ENCODE measurements around the gene GNPAT. TPM values are rescaled to one million over a fixed set of nuclear protein-coding genes. Genes with fewer than 3 reads are reported as not detected.
"Not testable (repeated sequence)": the region's sequence is repeated elsewhere in the genome, so short reads cannot be mapped to it uniquely, and the experiment has no call there.

GNPAT gene
- total RNA-seq, 1 experiment from 2014 or later = 71.9 TPM

- Histone ChIP-seq H3K9me3 (replicated peaks) (no peaks in the 10 kb centered on the region), H3K4me3 (no peak overlapping the region), H3K36me3 (no peaks in the 10 kb centered on the region), H3K27ac (no peak overlapping the region), H3K27me3 (replicated peaks) (no peaks in the 10 kb centered on the region), H3K4me1 (replicated peaks) (peaks cover 6% of the 10 kb centered on the region)
- no peak for DNase-seq (ENCODE audit: low read depth in 1 of 2, low spot score in 2 of 2)
Observed at GRCh38 chr1:231206856-231207255, 34.2 kb upstream of the GNPAT start.

GRCh38 chr1:231207437-231207836 lies 33.6 kb upstream of the GNPAT start:
- H3K4me3 ChIP-seq = no peak overlapping the region
- DNase-seq (ENCODE audit: low read depth in 1 of 2, low spot score in 2 of 2) = no peak
- H3K36me3 ChIP-seq = no peaks in the 10 kb centered on the region
- H3K9me3 ChIP-seq (replicated peaks) = no peaks in the 10 kb centered on the region
- H3K27me3 ChIP-seq (replicated peaks) = no peaks in the 10 kb centered on the region
- H3K4me1 ChIP-seq (replicated peaks) = peaks cover 6% of the 10 kb centered on the region
- no peak overlapping the region for H3K27ac ChIP-seq

- H3K36me3 ChIP-seq = no peaks in the 10 kb centered on the region
- H3K27ac ChIP-seq = no peak overlapping the region
- H3K9me3 ChIP-seq (replicated peaks) = no peaks in the 10 kb centered on the region
- no peaks in the 10 kb centered on the region for H3K27me3 ChIP-seq (replicated peaks)
- DNase-seq (ENCODE audit: low read depth in 1 of 2, low spot score in 2 of 2) = no peak
- H3K4me1 ChIP-seq (replicated peaks) = peaks cover 6% of the 10 kb centered on the region
- no peak overlapping the region for H3K4me3 ChIP-seq
Observed at GRCh38 chr1:231208980-231209379, 32.0 kb upstream of the GNPAT start.

- Histone ChIP-seq H3K27ac (no peak overlapping the region), H3K36me3 (no peaks in the 10 kb centered on the region), H3K27me3 (replicated peaks) (no peaks in the 10 kb centered on the region), H3K4me1 (replicated peaks) (peaks cover 6% of the 10 kb centered on the region), H3K4me3 (no peak overlapping the region), H3K9me3 (replicated peaks) (no peaks in the 10 kb centered on the region)
- DNase-seq (ENCODE audit: low read depth in 1 of 2, low spot score in 2 of 2) = no peak
Observed at GRCh38 chr1:231209531-231209930, 31.5 kb upstream of the GNPAT start.

- Histone ChIP-seq H3K4me1 (replicated peaks) (peaks cover 6% of the 10 kb centered on the region), H3K36me3 (no peaks in the 10 kb centered on the region), H3K27ac (no peak overlapping the region), H3K27me3 (replicated peaks) (no peaks in the 10 kb centered on the region), H3K9me3 (replicated peaks) (no peaks in the 10 kb centered on the region), H3K4me3 (no peak overlapping the region)
- DNase-seq (ENCODE audit: low read depth in 1 of 2, low spot score in 2 of 2) = no peak
Observed at GRCh38 chr1:231210126-231210525, 30.9 kb upstream of the GNPAT start.

- H3K9me3 ChIP-seq (replicated peaks) = no peaks in the 10 kb centered on the region
- H3K4me1 ChIP-seq (replicated peaks) = peaks cover 6% of the 10 kb centered on the region
- no peaks in the 10 kb centered on the region for H3K36me3 ChIP-seq
- H3K4me3 ChIP-seq = 0 out of 2 replicates have a peak overlapping the region, but pooled peaks have one; percentile 16
- H3K27me3 ChIP-seq (replicated peaks) = no peaks in the 10 kb centered on the region; the same call in 1 of the 2 replicates
- peak; percentile 75 to 80 for DNase-seq (ENCODE audit: low read depth in 1 of 2, low spot score in 2 of 2)
- H3K27ac ChIP-seq = no peak overlapping the region
Observed at GRCh38 chr1:231211005-231211857, 29.8 kb upstream of the GNPAT start.

- not testable (repeated sequence) for H3K36me3 ChIP-seq; H3K4me3 ChIP-seq; H3K27ac ChIP-seq; DNase-seq (ENCODE audit: low read depth in 1 of 2, low spot score in 2 of 2); H3K27me3 ChIP-seq (replicated peaks); H3K4me1 ChIP-seq (replicated peaks); H3K9me3 ChIP-seq (replicated peaks)
Observed at GRCh38 chr1:231212301-231212700, 28.7 kb upstream of the GNPAT start.

- Histone ChIP-seq H3K27ac (no peak overlapping the region), H3K9me3 (replicated peaks) (no peaks in the 10 kb centered on the region), H3K4me1 (replicated peaks) (peaks cover 6% of the 10 kb centered on the region), H3K27me3 (replicated peaks) (no peaks in the 10 kb centered on the region; the same call in 1 of the 2 replicates), H3K4me3 (no peak overlapping the region), H3K36me3 (no peaks in the 10 kb centered on the region)
- no peak for DNase-seq (ENCODE audit: low read depth in 1 of 2, low spot score in 2 of 2)
Observed at GRCh38 chr1:231213831-231214573, 27.0 kb upstream of the GNPAT start.

GRCh38 chr1:231214918-231215680 lies 25.9 kb upstream of the GNPAT start:
- DNase-seq (ENCODE audit: low read depth in 1 of 2, low spot score in 2 of 2) = no peak
- no peak overlapping the region for H3K4me3 ChIP-seq

GRCh38 chr1:231215681-231216385 lies 25.2 kb upstream of the GNPAT start:
- Histone ChIP-seq H3K4me1 (replicated peaks) (peaks cover 6% of the 10 kb centered on the region), H3K36me3 (no peaks in the 10 kb centered on the region), H3K4me3 (no peak overlapping the region), H3K27ac (no peak overlapping the region), H3K27me3 (replicated peaks) (no peaks in the 10 kb centered on the region; the same call in 1 of the 2 replicates), H3K9me3 (replicated peaks) (no peaks in the 10 kb centered on the region)
- no peak for DNase-seq (ENCODE audit: low read depth in 1 of 2, low spot score in 2 of 2)

More at GRCh38 chr1:231214918-231215680, 25.9 kb upstream of the GNPAT start:
- no peaks in the 10 kb centered on the region for H3K36me3 ChIP-seq
- no peaks in the 10 kb centered on the region for H3K9me3 ChIP-seq (replicated peaks)
- H3K27me3 ChIP-seq (replicated peaks) = no peaks in the 10 kb centered on the region; the same call in 1 of the 2 replicates
- no peak overlapping the region for H3K27ac ChIP-seq
- H3K4me1 ChIP-seq (replicated peaks) = peaks cover 6% of the 10 kb centered on the region

- Histone ChIP-seq H3K27ac (no peak overlapping the region), H3K4me1 (replicated peaks) (peaks cover 1% of the 10 kb centered on the region), H3K9me3 (replicated peaks) (no peaks in the 10 kb centered on the region), H3K36me3 (no peaks in the 10 kb centered on the region), H3K27me3 (replicated peaks) (no peaks in the 10 kb centered on the region; the same call in 1 of the 2 replicates), H3K4me3 (no peak overlapping the region)
- DNase-seq (ENCODE audit: low read depth in 1 of 2, low spot score in 2 of 2) = no peak
Observed at GRCh38 chr1:231216498-231216897, 24.5 kb upstream of the GNPAT start.

- no peak for DNase-seq (ENCODE audit: low read depth in 1 of 2, low spot score in 2 of 2)
- Histone ChIP-seq H3K9me3 (replicated peaks) (no peaks in the 10 kb centered on the region), H3K27ac (no peak overlapping the region), H3K36me3 (no peaks in the 10 kb centered on the region), H3K27me3 (replicated peaks) (no peaks in the 10 kb centered on the region; the same call in 1 of the 2 replicates), H3K4me3 (no peak overlapping the region), H3K4me1 (replicated peaks) (no peaks in the 10 kb centered on the region)
Observed at GRCh38 chr1:231217056-231217455, 24.0 kb upstream of the GNPAT start.

- no peak for DNase-seq (ENCODE audit: low read depth in 1 of 2, low spot score in 2 of 2)
- Histone ChIP-seq H3K9me3 (replicated peaks) (no peaks in the 10 kb centered on the region), H3K27me3 (replicated peaks) (no peaks in the 10 kb centered on the region; the same call in 1 of the 2 replicates), H3K27ac (no peak overlapping the region), H3K4me1 (replicated peaks) (no peaks in the 10 kb centered on the region), H3K4me3 (no peak overlapping the region), H3K36me3 (peaks cover under 1% of the 10 kb centered on the region; the same call in 1 of the 2 replicates)
Observed at GRCh38 chr1:231218078-231218477, 22.9 kb upstream of the GNPAT start.
